ENCODE data around the gene AP3S2.

DNA sequence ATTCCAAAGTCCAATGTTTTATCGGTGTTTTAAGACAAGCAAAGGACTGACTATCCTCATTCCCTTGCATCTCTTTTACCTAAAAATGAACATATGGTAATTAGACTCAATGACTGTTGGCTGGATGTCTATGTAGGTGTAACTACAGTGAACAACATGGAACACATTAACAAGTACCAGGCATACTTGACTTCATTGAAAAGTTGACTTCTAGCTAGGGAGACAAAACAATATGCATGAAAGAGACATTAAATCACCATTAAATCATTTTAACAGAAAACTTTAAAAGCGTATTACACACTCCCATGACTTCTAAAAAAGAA is 44.9 kb downstream of the AP3S2 start:
- TF ChIP-seq CTCF (IDR thresholded peaks at IDR 0.05): no peak
- TF ChIP-seq POLR2A (IDR thresholded peaks at IDR 0.05): no peak

Data from testis (tissue), 2 donors.